HCT116 (cell line): ENCODE measurements around the gene SPRY4. TPM values are rescaled to one million over a fixed set of nuclear protein-coding genes. Genes with fewer than 3 reads are reported as not detected.
A peak's percentile ranks its signal among the peaks of the same experiment; 100 is the strongest.

ENCODE experiments used
- ATAC-seq: fragments of 200-7000 bp; cut with Tn5 transposase; 2 replicates; pipeline ENCODE4 v1.9.1; 2020; ENCODE audit warnings: mild to moderate bottlenecking, moderate library complexity
- BruUV-seq: library from RNA; stranded (reverse); fragments of 400-500 nt; replicated peaks from 2 replicates; lab custom pipeline; 2021; lab: Mats Ljungman, UMichigan
- CTCF ChIA-PET: fragments of 300-600 bp; sonication (Branson Sonifier 250); formaldehyde crosslinking; loops from one replicate; lab custom pipeline; 2021; ENCODE audit warnings: antibody characterized with exemption; lab: Charles Lee
- POLR2A ChIA-PET: fragments of 300-600, 350-600 bp; sonication (Branson Sonifier 250); formaldehyde crosslinking; loops from one replicate; lab custom pipeline; 2021; ENCODE audit warnings: antibody characterized with exemption; lab: Charles Lee
- RAD21 ChIA-PET, 2 experiments: fragments of 300-600 bp; sonication (Branson Sonifier 250); formaldehyde crosslinking; loops; one replicate each; lab custom pipeline; 2023; ENCODE audit warnings: low total read pairs in 2 of 2; ENCODE audit not compliant: uncharacterized antibody in 2 of 2, unreplicated experiment in 2 of 2, low non-redundant PET in 1 of 2; lab: Charles Lee
- DNase-seq: peaks from one replicate; pipeline ENCODE4 v3.0.0-alpha.2; 2010; ENCODE audit warnings: low read depth, low spot score
- H2AFZ ChIP-seq: fragments of 200-600 bp; shearing (Covaris generic), sonication (generic); 2 replicates; pipeline ENCODE4 v1.6.1; 2017; ENCODE audit warnings: low read depth, mixed run types, mixed read lengths, antibody characterized with exemption, low read length; ENCODE audit not compliant: poor library complexity, severe bottlenecking
- H3K27ac ChIP-seq: 2 replicates; pipeline ENCODE4 v1.5.1; 2012; ENCODE audit warnings: low read depth, low read length
- H3K27me3 ChIP-seq: fragments of 200-600 bp; sonication (generic); 2 replicates; pipeline ENCODE4 v1.6.1; 2016; ENCODE audit warnings: mixed run types, low read length, mixed read lengths; ENCODE audit not compliant: insufficient read depth
- H3K36me3 ChIP-seq, 2 experiments: fragments of 200-500 bp in 1 of 2; fragments of 200-600 bp in 1 of 2; sonication (Bioruptor generic) in 1 of 2; sonication (generic) in 1 of 2; 2 replicates each; pipeline versions ENCODE4 v1.5.1 to v1.6.1; 2014 to 2016; ENCODE audit warnings: low read length in 2 of 2, inconsistent platforms in 1 of 2, mixed read lengths in 1 of 2, mixed run types in 1 of 2; ENCODE audit not compliant: insufficient read depth in 2 of 2, control insufficient read depth in 1 of 2
- H3K4me1 ChIP-seq, 2 experiments: fragments of 200-600 bp in 1 of 2; sonication (generic) in 1 of 2; 2 replicates each; pipeline versions ENCODE4 v1.5.1 to v1.6.1; 2012 to 2017; ENCODE audit warnings: low read length in 2 of 2, inconsistent platforms in 1 of 2, mild to moderate bottlenecking in 1 of 2, mixed read lengths in 1 of 2, mixed run types in 1 of 2, moderate library complexity in 1 of 2; ENCODE audit not compliant: insufficient read depth in 2 of 2, control insufficient read depth in 1 of 2
- H3K4me2 ChIP-seq: fragments of 200-600 bp; sonication (generic); 2 replicates; pipeline ENCODE4 v1.6.1; 2017; ENCODE audit warnings: mixed run types, low read length, mixed read lengths
- H3K4me3 ChIP-seq, 2 experiments: fragments of 200-600 bp in 1 of 2; sonication (generic) in 1 of 2; replicated peaks in 1 of 2; 2 replicates each; pipeline ENCODE4 v1.5.1; 2011 to 2016; ENCODE audit warnings: low read length in 2 of 2, control low read depth in 1 of 2, low read depth in 1 of 2, mild to moderate bottlenecking in 1 of 2, mixed read lengths in 1 of 2, mixed run types in 1 of 2
- H3K79me2 ChIP-seq: fragments of 200-600 bp; sonication (generic); 2 replicates; pipeline ENCODE4 v1.6.1; 2017; ENCODE audit warnings: mild to moderate bottlenecking, mixed run types, low read length, moderate library complexity, mixed read lengths; ENCODE audit not compliant: insufficient read depth
- H3K9ac ChIP-seq: fragments of 200-600 bp; sonication (generic); 2 replicates; pipeline ENCODE4 v1.6.1; 2016; ENCODE audit warnings: low read length, mixed read lengths
- H3K9me2 ChIP-seq: fragments of 200-600 bp; sonication (generic), shearing (Covaris generic); 2 replicates; pipeline ENCODE4 v1.6.1; 2017; ENCODE audit warnings: mixed run types, mild to moderate bottlenecking, moderate library complexity; ENCODE audit not compliant: insufficient read depth
- H3K9me3 ChIP-seq, 2 experiments: fragments of 200-500 bp in 1 of 2; fragments of 200-600 bp in 1 of 2; sonication (Bioruptor generic) in 1 of 2; sonication (generic) in 1 of 2; 2 replicates each; pipeline ENCODE4 v1.6.1; 2014 to 2017; ENCODE audit warnings: low read length in 2 of 2, mixed read lengths in 2 of 2, inconsistent platforms in 1 of 2, low read depth in 1 of 2, mild to moderate bottlenecking in 1 of 2, mixed run types in 1 of 2, moderate library complexity in 1 of 2; ENCODE audit not compliant: control insufficient read depth in 1 of 2, insufficient read depth in 1 of 2
- H4K20me1 ChIP-seq: fragments of 200-600 bp; sonication (generic), shearing (Covaris generic); 2 replicates; pipeline ENCODE4 v1.6.1; 2017; ENCODE audit warnings: mixed run types, mild to moderate bottlenecking, moderate library complexity; ENCODE audit not compliant: insufficient read depth
- FOSL1 ChIP-seq: IDR thresholded peaks from 2 replicates; pipeline ENCODE4 v1.6.1; 2012; ENCODE audit warnings: low read depth
- JUND ChIP-seq: IDR thresholded peaks from 2 replicates; pipeline ENCODE4 v1.6.1; 2012
- MAX ChIP-seq: IDR thresholded peaks from 2 replicates; pipeline ENCODE4 v1.6.1; 2012
- POLR2AphosphoS5 ChIP-seq: IDR thresholded peaks from 2 replicates; pipeline ENCODE4 v1.6.1; 2011; ENCODE audit warnings: mild to moderate bottlenecking, low read depth, low read length, moderate library complexity
- RAD21 ChIP-seq: IDR thresholded peaks from 2 replicates; pipeline ENCODE4 v1.6.1; 2012; ENCODE audit warnings: low read depth, mild to moderate bottlenecking
- intact Hi-C: fragments of 100-400 bp; cut with micrococcal nuclease; formaldehyde crosslinking; loops from 2 replicates; pipeline ENCODE4 v1.10.0; 2022
- total RNA-seq: library from RNA; stranded (reverse); gene quantifications from one replicate; pipeline ENCODE4 v1.2.1, GENCODE V29; 2021; ENCODE audit not compliant: unreplicated experiment

SPRY4 gene
- total RNA-seq, 1 experiment from 2014 or later = 112 TPM

- no peaks in the 10 kb centered on the region for H3K27me3 ChIP-seq
- intact Hi-C loops = no loop called here
- BruUV-seq = no TSS peak
- ChIA-PET RAD21 (no interaction called here), POLR2A (interaction anchor here (1.1 kb wide), 1 partner anchor 11 kb away, joined by 3 read pairs; no protein-coding TSS in a partner anchor), CTCF (no interaction called here)
- H3K9me3 ChIP-seq = no peaks in the 10 kb centered on the region
- H4K20me1 ChIP-seq = peaks cover 34% of the 10 kb centered on the region
- no peak overlapping the region for H3K9ac ChIP-seq
- peaks cover 47 to 69% of the 10 kb centered on the region in 2 experiments for H3K36me3 ChIP-seq
- DNase-seq = no peak
- no peak overlapping the region for H3K4me2 ChIP-seq
- H3K27ac ChIP-seq = no peak overlapping the region
- no peak overlapping the region for H2AFZ ChIP-seq
- ATAC-seq = no peak
- peaks cover 5 to 19% of the 10 kb centered on the region in 2 experiments; a peak in 3 of 4 replicates for H3K4me1 ChIP-seq
- peak; percentile 61 for TF ChIP-seq POLR2AphosphoS5
- TF ChIP-seq JUND = 0 out of 2 replicates have a peak, but pooled peaks have one; percentile 4
- no peak for TF ChIP-seq RAD21
- no peak overlapping the region for H3K4me3 ChIP-seq
- peaks cover 95% of the 10 kb centered on the region for H3K79me2 ChIP-seq
- no peaks in the 10 kb centered on the region for H3K9me2 ChIP-seq
Measured at GRCh38 chr5:142310803-142311202, 14.0 kb downstream of the SPRY4 start.

GRCh38 chr5:142309747-142310318 is 15.0 kb downstream of the SPRY4 start:
- no peak overlapping the region for H3K9ac ChIP-seq
- H4K20me1 ChIP-seq = peaks cover 26% of the 10 kb centered on the region; the same call in 1 of the 2 replicates
- ATAC-seq (no peak), DNase-seq (no peak)
- H3K27me3 ChIP-seq = no peaks in the 10 kb centered on the region
- intact Hi-C loops = loop anchor here (5.0 kb wide), 1 partner anchor 158 kb away; no protein-coding TSS in a partner anchor
- no peak overlapping the region for H3K4me2 ChIP-seq
- H3K27ac ChIP-seq = no peak overlapping the region
- H3K79me2 ChIP-seq = peaks cover 87% of the 10 kb centered on the region
- no peaks in the 10 kb centered on the region for H3K9me2 ChIP-seq
- peaks cover 43 to 61% of the 10 kb centered on the region in 2 experiments for H3K36me3 ChIP-seq
- TF ChIP-seq MAX = no peak
- TF ChIP-seq FOSL1 = 0 out of 2 replicates have a peak, but pooled peaks have one; percentile 5
- no peak for TF ChIP-seq RAD21
- peak; percentile 49 for TF ChIP-seq POLR2AphosphoS5
- no peak overlapping the region for H3K4me3 ChIP-seq
- ChIA-PET RAD21 (no interaction called here), CTCF (interaction anchor here (1.3 kb wide), 1 partner anchor 16 kb away, joined by 3 read pairs; the partner anchor contains the start of gene SPRY4), POLR2A (interaction anchor here (1.0 to 1.5 kb wide), 3 partner anchors 12 to 15 kb away, joined by 3 to 4 read pairs (median 3); partner anchors contain the start of gene SPRY4)
- H2AFZ ChIP-seq = no peak overlapping the region
- no TSS peak for BruUV-seq
- H3K9me3 ChIP-seq = no peaks in the 10 kb centered on the region
- H3K4me1 ChIP-seq = peaks cover 6 to 26% of the 10 kb centered on the region in 2 experiments; a peak in 2 of 4 replicates
